Caco-2 (cell line): ENCODE results near the gene RHEX. TPM values are rescaled to one million over a fixed set of nuclear protein-coding genes. Genes with fewer than 3 reads are reported as not detected.

Experiments used
- BruUV-seq: library from RNA; stranded (reverse); fragments of 400-500 nt; replicated peaks from 2 replicates; lab custom pipeline; 2021; lab: Mats Ljungman, UMichigan
- CTCF ChIA-PET: fragments of 300-600 bp; sonication (Branson Sonifier 250); formaldehyde crosslinking; loops from one replicate; lab custom pipeline; 2022; ENCODE audit warnings: antibody characterized with exemption; lab: Charles Lee
- POLR2A ChIA-PET: fragments of 300-600 bp; sonication (Branson Sonifier 250); formaldehyde crosslinking; loops from one replicate; lab custom pipeline; 2022; ENCODE audit warnings: antibody characterized with exemption; lab: Charles Lee
- DNase-seq, 2 experiments: peaks; one replicate each; pipeline versions ENCODE4 v3.0.0 to v3.0.0-alpha.2; 2020 to 2022
- H3K27me3 ChIP-seq: replicated peaks from 2 replicates; pipeline ENCODE4 v1.6.0; 2011; ENCODE audit warnings: low read length; ENCODE audit not compliant: control insufficient read depth, insufficient read depth
- H3K36me3 ChIP-seq: 2 replicates; pipeline ENCODE4 v1.5.1; 2011; ENCODE audit warnings: low read length; ENCODE audit not compliant: control insufficient read depth, insufficient read depth
- H3K4me1 ChIP-seq: fragments of 250-450 bp; sonication (Bioruptor Pico); 2 replicates; pipeline ENCODE4 v1.5.1; 2020; ENCODE audit warnings: mild to moderate bottlenecking
- H3K4me3 ChIP-seq: 2 replicates; pipeline ENCODE4 v1.5.1; 2011; ENCODE audit warnings: low read depth, mild to moderate bottlenecking, control low read depth, low read length
- H3K9me3 ChIP-seq: fragments of 250-450 bp; sonication (Bioruptor Pico); 2 replicates; pipeline ENCODE4 v1.5.1; 2020; ENCODE audit warnings: mild to moderate bottlenecking, moderate library complexity
- H3K27ac Mint-ChIP-seq: one replicate; pipeline ENCODE4 v1.8.0; 2022; ENCODE audit warnings: mixed read lengths; ENCODE audit not compliant: unreplicated experiment
- H3K27me3 Mint-ChIP-seq: one replicate; pipeline ENCODE4 v1.8.0; 2022; ENCODE audit warnings: mixed read lengths; ENCODE audit not compliant: insufficient read depth, unreplicated experiment
- H3K36me3 Mint-ChIP-seq: one replicate; pipeline ENCODE4 v1.8.0; 2022; ENCODE audit warnings: mild to moderate bottlenecking, mixed read lengths; ENCODE audit not compliant: insufficient read depth, unreplicated experiment
- H3K4me1 Mint-ChIP-seq: one replicate; pipeline ENCODE4 v1.8.0; 2022; ENCODE audit warnings: low read depth, mixed read lengths; ENCODE audit not compliant: unreplicated experiment
- H3K4me3 Mint-ChIP-seq: one replicate; pipeline ENCODE4 v1.8.0; 2022; ENCODE audit warnings: mild to moderate bottlenecking, moderate library complexity, mixed read lengths; ENCODE audit not compliant: unreplicated experiment
- H3K9me3 Mint-ChIP-seq: one replicate; pipeline ENCODE4 v1.8.0; 2022; ENCODE audit warnings: mixed read lengths; ENCODE audit not compliant: unreplicated experiment
- intact Hi-C: fragments of 100-400 bp; cut with micrococcal nuclease; formaldehyde crosslinking; loops from one replicate; pipeline ENCODE4 v1.10.0; 2022; ENCODE audit not compliant: unreplicated experiment
- total RNA-seq: library from RNA; stranded (reverse); gene quantifications from 2 replicates; pipeline ENCODE4 v1.2.3, GENCODE V29; 2022
- TF ChIP-seq, protein P1 (sequence below), 2 experiments: fragments of 200-600 bp in 1 of 2; IDR thresholded peaks; 1 replicate in 1 of 2; 2 replicates in 1 of 2; pipeline versions ENCODE4 v1.5.1 to v1.8.0; 2011 to 2022; ENCODE audit warnings: antibody characterized with exemption in 1 of 2, control low read depth in 1 of 2, inconsistent platforms in 1 of 2, low read depth in 1 of 2, low read length in 1 of 2, mild to moderate bottlenecking in 1 of 2, moderate library complexity in 1 of 2; ENCODE audit not compliant: insufficient read depth in 1 of 2, severe bottlenecking in 1 of 2, unreplicated experiment in 1 of 2

Gene RHEX
- total RNA-seq, 1 experiment from 2014 or later: not detected

GRCh38 chr1:206114692-206115640 is 62.0 kb downstream of the RHEX start:
- ChIA-PET CTCF (no interaction called here), POLR2A (no interaction called here)
- H3K27me3 Mint-ChIP-seq: peaks cover 17% of the 10 kb centered on the region
- no peak overlapping the region for H3K27ac Mint-ChIP-seq
- TF ChIP-seq, protein P1, sequence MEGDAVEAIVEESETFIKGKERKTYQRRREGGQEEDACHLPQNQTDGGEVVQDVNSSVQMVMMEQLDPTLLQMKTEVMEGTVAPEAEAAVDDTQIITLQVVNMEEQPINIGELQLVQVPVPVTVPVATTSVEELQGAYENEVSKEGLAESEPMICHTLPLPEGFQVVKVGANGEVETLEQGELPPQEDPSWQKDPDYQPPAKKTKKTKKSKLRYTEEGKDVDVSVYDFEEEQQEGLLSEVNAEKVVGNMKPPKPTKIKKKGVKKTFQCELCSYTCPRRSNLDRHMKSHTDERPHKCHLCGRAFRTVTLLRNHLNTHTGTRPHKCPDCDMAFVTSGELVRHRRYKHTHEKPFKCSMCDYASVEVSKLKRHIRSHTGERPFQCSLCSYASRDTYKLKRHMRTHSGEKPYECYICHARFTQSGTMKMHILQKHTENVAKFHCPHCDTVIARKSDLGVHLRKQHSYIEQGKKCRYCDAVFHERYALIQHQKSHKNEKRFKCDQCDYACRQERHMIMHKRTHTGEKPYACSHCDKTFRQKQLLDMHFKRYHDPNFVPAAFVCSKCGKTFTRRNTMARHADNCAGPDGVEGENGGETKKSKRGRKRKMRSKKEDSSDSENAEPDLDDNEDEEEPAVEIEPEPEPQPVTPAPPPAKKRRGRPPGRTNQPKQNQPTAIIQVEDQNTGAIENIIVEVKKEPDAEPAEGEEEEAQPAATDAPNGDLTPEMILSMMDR (IDR thresholded peaks at IDR 0.05; ENCODE audit: insufficient read depth in 1 of 2, low read depth in 1 of 2, low read length in 1 of 2, severe bottlenecking in 1 of 2, unreplicated experiment in 1 of 2): no peak
- BruUV-seq: no TSS peak
- H3K36me3 Mint-ChIP-seq: no peaks in the 10 kb centered on the region
- no peak overlapping the region for H3K4me3 Mint-ChIP-seq
- H3K27me3 ChIP-seq: no peaks in the 10 kb centered on the region
- peaks cover 3% of the 10 kb centered on the region; the same call in 1 of the 2 replicates for H3K9me3 ChIP-seq
- DNase-seq: no peak
- no peaks in the 10 kb centered on the region for H3K36me3 ChIP-seq
- intact Hi-C loops: no loop called here
- no peaks in the 10 kb centered on the region for H3K4me1 ChIP-seq
- peaks cover 1% of the 10 kb centered on the region for H3K9me3 Mint-ChIP-seq
- H3K4me3 ChIP-seq: no peak overlapping the region
- H3K4me1 Mint-ChIP-seq: peaks cover 13% of the 10 kb centered on the region

DNA sequence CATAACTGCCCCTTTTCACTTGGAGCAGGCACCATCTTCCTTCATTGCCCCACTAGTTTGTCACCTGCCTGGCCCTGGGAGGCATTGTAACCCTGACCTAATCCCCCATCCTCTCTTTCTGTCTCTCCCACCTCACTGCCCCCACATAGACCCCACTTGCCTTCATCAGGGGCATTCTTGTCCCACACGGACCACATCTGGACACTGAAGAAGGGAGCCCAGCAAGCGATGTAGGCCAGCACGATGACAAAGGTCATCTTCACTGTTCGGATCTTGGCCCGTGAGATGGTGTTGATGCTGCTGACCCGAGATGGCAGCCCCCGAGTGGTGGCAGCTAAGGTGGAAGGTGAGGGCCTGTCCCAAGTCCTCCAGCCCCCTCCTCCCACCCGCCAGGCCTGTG is 62.8 kb downstream of the RHEX start:
- Histone ChIP-seq H3K4me3 (no peak overlapping the region), H3K4me1 (no peaks in the 10 kb centered on the region), H3K27me3 (no peaks in the 10 kb centered on the region), H3K9me3 (peaks cover 7% of the 10 kb centered on the region), H3K36me3 (no peaks in the 10 kb centered on the region)
- intact Hi-C loops: no loop called here
- ChIA-PET POLR2A (no interaction called here), CTCF (no interaction called here)
- Mint-ChIP-seq H3K4me3 (no peak overlapping the region), H3K4me1 (peaks cover 13% of the 10 kb centered on the region), H3K36me3 (no peaks in the 10 kb centered on the region), H3K27me3 (peaks cover 22% of the 10 kb centered on the region), H3K27ac (no peak overlapping the region), H3K9me3 (peaks cover 10% of the 10 kb centered on the region)
- DNase-seq: no peak
- TF ChIP-seq, protein P1 (IDR thresholded peaks at IDR 0.05; ENCODE audit: insufficient read depth in 1 of 2, low read depth in 1 of 2, low read length in 1 of 2, severe bottlenecking in 1 of 2, unreplicated experiment in 1 of 2): no peak
- no TSS peak for BruUV-seq

- Histone ChIP-seq H3K27me3 (no peaks in the 10 kb centered on the region), H3K9me3 (peaks cover 13% of the 10 kb centered on the region), H3K4me3 (no peak overlapping the region), H3K36me3 (no peaks in the 10 kb centered on the region), H3K4me1 (no peaks in the 10 kb centered on the region)
- Mint-ChIP-seq H3K27ac (no peak overlapping the region), H3K27me3 (peaks cover 22% of the 10 kb centered on the region), H3K4me1 (peaks cover 13% of the 10 kb centered on the region), H3K36me3 (no peaks in the 10 kb centered on the region), H3K9me3 (peaks cover 15% of the 10 kb centered on the region), H3K4me3 (peak overlapping the region; percentile 68)
- intact Hi-C loops: no loop called here
- TF ChIP-seq, protein P1 (IDR thresholded peaks at IDR 0.05; ENCODE audit: insufficient read depth in 1 of 2, low read depth in 1 of 2, low read length in 1 of 2, severe bottlenecking in 1 of 2, unreplicated experiment in 1 of 2): no peak
- no peak for DNase-seq
- CTCF ChIA-PET: no interaction called here
- BruUV-seq: no TSS peak
- POLR2A ChIA-PET: no interaction called here
These were observed 63.4 kb downstream of the RHEX start for GRCh38 chr1:206116191-206116872.
